BE2C (cell line): ENCODE data around the gene CYB561.
A peak's percentile ranks its signal among the peaks of the same experiment; 100 is the strongest.

Source experiments
- DNase-seq: peaks from one replicate; pipeline ENCODE4 v3.0.0-alpha.2; 2020
- H3K27me3 ChIP-seq: fragments of 250-450 bp; sonication (Bioruptor Pico); 2 replicates; pipeline ENCODE4 v1.5.1; 2020; ENCODE audit warnings: mild to moderate bottlenecking
- H3K36me3 ChIP-seq: fragments of 250-450 bp; sonication (Bioruptor Pico); 2 replicates; pipeline ENCODE4 v1.5.1; 2020; ENCODE audit warnings: mild to moderate bottlenecking
- H3K4me1 ChIP-seq: fragments of 250-450 bp; sonication (Bioruptor Pico); 2 replicates; pipeline ENCODE4 v1.5.1; 2020
- H3K4me3 ChIP-seq: 2 replicates; pipeline ENCODE4 v1.5.1; 2011; ENCODE audit warnings: low read depth, low read length
- H3K9me3 ChIP-seq: fragments of 250-450 bp; sonication (Bioruptor Pico); 2 replicates; pipeline ENCODE4 v1.5.1; 2020
- TF ChIP-seq, protein P1 (sequence below): IDR thresholded peaks from 2 replicates; pipeline ENCODE4 v1.5.1; 2012; ENCODE audit warnings: mild to moderate bottlenecking, low read depth, low read length

The CYB561 gene

DNA sequence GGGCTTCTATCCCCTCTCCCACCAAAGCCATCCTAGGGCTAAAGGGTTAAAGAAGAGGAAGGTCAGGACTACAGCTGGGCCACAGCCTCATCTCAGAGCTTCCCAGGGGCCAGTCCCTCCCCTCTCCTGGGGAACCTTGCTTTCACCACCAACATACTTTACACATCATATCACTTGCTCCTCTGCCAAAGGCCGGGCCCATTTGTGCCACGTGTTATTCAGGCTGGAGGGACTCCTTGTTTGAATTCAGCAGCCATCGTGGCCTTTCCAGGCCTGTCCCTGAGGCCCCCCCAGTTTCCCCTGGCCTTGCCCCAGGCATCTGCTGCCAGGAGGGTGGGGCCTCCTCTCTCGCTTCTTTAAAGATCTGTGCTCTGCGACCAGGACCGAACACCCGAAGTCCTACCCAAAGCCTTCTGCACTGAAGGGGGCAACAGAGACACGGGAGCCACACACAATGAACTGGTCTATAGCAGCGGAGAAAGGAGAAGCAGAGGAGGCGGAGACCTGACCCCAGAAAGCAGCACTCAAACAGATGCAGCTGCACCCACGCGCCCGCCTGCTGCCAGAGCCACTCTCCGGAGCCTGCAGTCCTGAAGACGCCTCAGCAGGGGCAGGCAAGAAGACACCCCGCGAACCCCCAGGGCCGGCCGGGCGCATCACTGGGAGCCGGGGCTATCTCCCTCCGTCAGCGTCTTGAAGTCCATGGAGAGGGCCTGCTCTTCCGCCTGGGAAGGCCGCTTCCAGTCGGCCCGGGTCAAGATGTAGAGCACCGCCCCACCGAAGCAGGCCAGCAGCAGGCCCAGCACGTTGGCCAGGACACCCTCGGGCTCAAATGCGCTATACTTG lies 12.1 kb downstream of the CYB561 start:
- TF ChIP-seq, protein P1, sequence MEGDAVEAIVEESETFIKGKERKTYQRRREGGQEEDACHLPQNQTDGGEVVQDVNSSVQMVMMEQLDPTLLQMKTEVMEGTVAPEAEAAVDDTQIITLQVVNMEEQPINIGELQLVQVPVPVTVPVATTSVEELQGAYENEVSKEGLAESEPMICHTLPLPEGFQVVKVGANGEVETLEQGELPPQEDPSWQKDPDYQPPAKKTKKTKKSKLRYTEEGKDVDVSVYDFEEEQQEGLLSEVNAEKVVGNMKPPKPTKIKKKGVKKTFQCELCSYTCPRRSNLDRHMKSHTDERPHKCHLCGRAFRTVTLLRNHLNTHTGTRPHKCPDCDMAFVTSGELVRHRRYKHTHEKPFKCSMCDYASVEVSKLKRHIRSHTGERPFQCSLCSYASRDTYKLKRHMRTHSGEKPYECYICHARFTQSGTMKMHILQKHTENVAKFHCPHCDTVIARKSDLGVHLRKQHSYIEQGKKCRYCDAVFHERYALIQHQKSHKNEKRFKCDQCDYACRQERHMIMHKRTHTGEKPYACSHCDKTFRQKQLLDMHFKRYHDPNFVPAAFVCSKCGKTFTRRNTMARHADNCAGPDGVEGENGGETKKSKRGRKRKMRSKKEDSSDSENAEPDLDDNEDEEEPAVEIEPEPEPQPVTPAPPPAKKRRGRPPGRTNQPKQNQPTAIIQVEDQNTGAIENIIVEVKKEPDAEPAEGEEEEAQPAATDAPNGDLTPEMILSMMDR = peak; percentile 14; the same call in 1 of the 2 replicates
- DNase-seq = peak; percentile 60
- Histone ChIP-seq H3K36me3 (peaks cover 53% of the 10 kb centered on the region), H3K9me3 (no peaks in the 10 kb centered on the region), H3K4me3 (peak overlapping the region; percentile 79), H3K4me1 (peaks cover 32% of the 10 kb centered on the region), H3K27me3 (no peaks in the 10 kb centered on the region)

DNA sequence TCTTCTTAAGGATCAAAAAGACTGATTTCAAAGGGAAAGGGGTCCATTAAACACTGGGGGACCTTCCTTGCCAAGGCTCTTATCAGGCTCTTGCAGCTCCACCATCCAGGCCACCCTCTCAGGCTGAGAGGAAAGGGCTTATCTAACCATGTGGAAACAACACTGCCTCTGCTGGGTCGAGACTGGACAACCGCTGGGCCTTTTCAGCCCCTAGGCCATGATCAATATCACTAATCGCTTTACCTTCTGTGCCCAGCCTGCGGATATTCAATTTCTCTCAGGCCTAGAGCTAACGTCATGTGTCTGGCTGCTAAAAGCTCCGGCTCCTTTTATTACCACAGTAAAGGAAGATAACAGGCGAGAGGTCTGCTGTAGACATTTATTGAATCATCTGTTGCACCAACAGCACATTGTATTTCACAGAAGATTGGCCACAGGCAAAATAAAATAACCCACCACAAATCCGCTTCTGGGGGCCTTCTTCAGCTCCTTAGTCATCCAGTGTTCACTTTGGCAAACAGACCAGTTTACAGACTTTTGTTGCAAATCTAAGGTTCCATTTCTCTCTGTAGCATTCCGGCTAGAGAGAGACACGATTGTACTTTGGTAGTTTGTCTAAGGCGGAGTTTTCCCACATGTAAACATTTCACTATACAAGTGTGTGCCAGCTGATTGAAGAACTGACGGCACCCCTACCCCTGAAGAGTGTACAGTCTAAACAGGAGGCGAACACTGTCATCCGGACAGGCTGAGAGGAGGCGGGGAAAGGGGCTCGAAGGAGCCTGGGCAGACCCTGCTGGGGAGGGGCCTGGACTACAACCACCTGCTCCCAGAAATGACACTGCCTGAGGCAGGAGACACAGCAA lies 13.9 kb downstream of the CYB561 start:
- Histone ChIP-seq H3K4me3 (peak overlapping the region; percentile 79), H3K4me1 (peaks cover 41% of the 10 kb centered on the region), H3K9me3 (no peaks in the 10 kb centered on the region), H3K27me3 (no peaks in the 10 kb centered on the region), H3K36me3 (peaks cover 58% of the 10 kb centered on the region)
- TF ChIP-seq, protein P1 = peak; percentile 24; the same call in 1 of the 2 replicates
- DNase-seq = peak; percentile 95

DNA sequence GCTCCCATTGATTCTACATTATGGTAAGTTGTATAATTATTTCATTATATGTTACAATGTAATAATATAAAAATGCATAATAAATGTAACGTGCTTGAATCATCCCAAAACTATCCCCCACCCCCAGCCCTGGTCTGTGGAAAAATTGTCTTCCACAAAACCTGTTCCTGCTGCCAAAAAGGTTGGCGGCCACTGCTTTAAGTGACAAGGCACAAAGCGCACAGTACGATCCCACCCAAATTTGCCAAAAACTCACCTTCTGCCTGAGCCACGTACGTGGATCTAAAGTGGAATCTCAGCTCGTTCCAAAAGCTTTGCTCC lies 14.5 kb downstream of the CYB561 start:
- Histone ChIP-seq H3K36me3 (peaks cover 63% of the 10 kb centered on the region), H3K4me3 (peak overlapping the region; percentile 65), H3K27me3 (no peaks in the 10 kb centered on the region), H3K9me3 (no peaks in the 10 kb centered on the region), H3K4me1 (peaks cover 43% of the 10 kb centered on the region)
- no peak for DNase-seq
- TF ChIP-seq, protein P1 = no peak

DNA sequence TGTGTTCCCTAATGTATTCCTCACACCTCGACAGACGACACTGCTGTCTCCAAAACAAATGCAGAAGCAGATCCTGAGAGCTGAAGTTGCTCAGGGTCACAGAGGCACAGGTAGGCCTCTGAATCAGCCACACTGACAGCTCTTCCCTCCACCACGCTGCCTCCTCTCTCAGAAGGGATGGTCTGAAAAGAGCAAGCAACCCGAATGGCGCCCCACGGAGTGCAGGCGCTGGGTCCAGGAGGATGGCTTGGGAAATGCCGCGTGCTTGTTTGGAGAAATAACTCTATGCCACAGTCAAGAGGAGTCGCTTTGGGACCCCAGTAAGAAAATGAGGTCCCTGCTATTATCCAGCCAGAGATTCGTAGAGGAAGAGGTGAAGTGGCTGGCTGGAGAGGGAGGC lies 15.9 kb downstream of the CYB561 start:
- no peaks in the 10 kb centered on the region for H3K9me3 ChIP-seq
- 0 out of 2 replicates have a peak overlapping the region, but pooled peaks have one; percentile 7 for H3K4me3 ChIP-seq
- TF ChIP-seq, protein P1 = no peak
- H3K36me3 ChIP-seq = peaks cover 57% of the 10 kb centered on the region
- peaks cover 48% of the 10 kb centered on the region for H3K4me1 ChIP-seq
- DNase-seq = no peak
- H3K27me3 ChIP-seq = no peaks in the 10 kb centered on the region

DNA sequence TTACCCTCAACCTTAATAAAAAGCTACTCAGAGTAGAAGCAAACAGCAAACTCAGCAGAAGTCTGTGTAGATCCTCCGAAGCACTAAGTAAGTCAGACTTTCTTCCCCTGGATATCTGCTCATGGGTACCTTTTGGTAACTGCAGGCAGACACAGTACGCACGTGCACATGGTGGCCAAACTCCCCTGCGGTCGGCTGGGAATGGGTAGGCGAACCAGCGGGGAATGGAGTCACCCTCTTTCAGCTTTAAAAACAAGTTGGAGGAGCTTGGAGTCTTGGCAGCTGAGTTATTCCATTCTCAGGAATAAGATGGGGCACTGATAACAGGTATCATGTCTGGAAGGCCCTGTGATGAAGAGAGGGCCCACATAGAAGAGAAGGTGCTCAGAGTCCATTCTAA lies 16.3 kb downstream of the CYB561 start:
- no peak for DNase-seq
- peaks cover 45% of the 10 kb centered on the region for H3K4me1 ChIP-seq
- H3K4me3 ChIP-seq = no peak overlapping the region
- no peaks in the 10 kb centered on the region for H3K27me3 ChIP-seq
- no peaks in the 10 kb centered on the region for H3K9me3 ChIP-seq
- peaks cover 53% of the 10 kb centered on the region for H3K36me3 ChIP-seq
- TF ChIP-seq, protein P1 = no peak
